CD4-positive, CD25-positive, alpha-beta regulatory T cell (primary cell): ENCODE results near the gene ATP2B2. TPM values are rescaled to one million over a fixed set of nuclear protein-coding genes. Genes with fewer than 3 reads are reported as not detected.

Experiments
- ATAC-seq, 2 donors: fragments of 150-1000 bp; cut with Tn5 transposase; one replicate each; pipeline ENCODE4 v1.10.0; 2021; ENCODE audit warnings: low read depth in 2 of 2, moderate number of reproducible peaks in 2 of 2, moderate library complexity in 1 of 2
- DNase-seq, 3 donors: peaks; one replicate each; pipeline versions ENCODE4 v3.0.0 to v3.0.0-alpha.2; 2012 to 2022; ENCODE audit warnings: mixed read lengths in 1 of 3
- H3K27ac ChIP-seq: one replicate; pipeline ENCODE4 v1.7.0; 2013; ENCODE audit warnings: mild to moderate bottlenecking, low read length; ENCODE audit not compliant: insufficient read depth, poor library complexity, severe bottlenecking
- H3K27me3 ChIP-seq: one replicate; pipeline ENCODE4 v1.7.0; 2013; ENCODE audit warnings: low read length; ENCODE audit not compliant: control insufficient read depth, insufficient read depth
- H3K36me3 ChIP-seq: one replicate; pipeline ENCODE4 v1.7.0; 2013; ENCODE audit warnings: mild to moderate bottlenecking, low read length, moderate library complexity; ENCODE audit not compliant: control insufficient read depth, insufficient read depth
- H3K4me1 ChIP-seq: 2 replicates; pipeline ENCODE4 v1.7.0; 2013; ENCODE audit warnings: mild to moderate bottlenecking, low read length; ENCODE audit not compliant: insufficient read depth, control insufficient read depth, poor library complexity, severe bottlenecking
- H3K4me3 ChIP-seq: one replicate; pipeline ENCODE4 v1.7.0; 2013; ENCODE audit warnings: low read depth, mild to moderate bottlenecking, low read length, moderate library complexity
- H3K9me3 ChIP-seq, 2 experiments: 1 replicate in 1 of 2; 2 replicates in 1 of 2; pipeline ENCODE4 v1.7.0; 2013; ENCODE audit warnings: low read length in 2 of 2, mild to moderate bottlenecking in 1 of 2, moderate library complexity in 1 of 2; ENCODE audit not compliant: control insufficient read depth in 2 of 2
- H3K27ac Mint-ChIP-seq, 3 donors: one replicate each; pipeline ENCODE4 v1.8.0; 2020 to 2022; ENCODE audit warnings: mild to moderate bottlenecking in 3 of 3, mixed read lengths in 3 of 3, moderate library complexity in 2 of 3
- H3K27me3 Mint-ChIP-seq: one replicate; pipeline ENCODE4 v1.8.0; 2022; ENCODE audit warnings: mild to moderate bottlenecking, mixed read lengths
- H3K36me3 Mint-ChIP-seq: one replicate; pipeline ENCODE4 v1.8.0; 2020; ENCODE audit warnings: mixed read lengths
- H3K4me1 Mint-ChIP-seq, 4 donors: one replicate each; pipeline ENCODE4 v1.8.0; 2020 to 2022; ENCODE audit warnings: mixed read lengths in 4 of 4, mild to moderate bottlenecking in 1 of 4
- H3K4me3 Mint-ChIP-seq, 4 donors: one replicate each; pipeline ENCODE4 v1.8.0; 2020 to 2022; ENCODE audit warnings: mild to moderate bottlenecking in 4 of 4, mixed read lengths in 4 of 4, moderate library complexity in 3 of 4
- H3K9me3 Mint-ChIP-seq, 7 donors: one replicate each; pipeline ENCODE4 v1.8.0; 2020 to 2022; ENCODE audit warnings: mixed read lengths in 7 of 7, mild to moderate bottlenecking in 3 of 7, moderate library complexity in 2 of 7
- polyA plus RNA-seq, 4 donors: library from polyadenylated mRNA; unstranded; fragments of 300-500 nt; fragmentation: Illumina TruSeq; gene quantifications; one replicate each; pipeline ENCODE4 v1.2.3, GENCODE V29; 2021
- total RNA-seq: library from RNA; stranded (reverse); gene quantifications from one replicate; pipeline ENCODE4 v1.2.3, GENCODE V29; 2022

The ATP2B2 gene
- total and polyA plus RNA-seq, 5 donors from 2014 or later = 0.13 TPM; not detected in 4

- DNase-seq (no peak), ATAC-seq (no peak)
- Histone ChIP-seq H3K27ac (no peak overlapping the region), H3K27me3 (no peaks in the 10 kb centered on the region), H3K4me1 (no peaks in the 10 kb centered on the region), H3K4me3 (no peak overlapping the region), H3K9me3 (no peaks in the 10 kb centered on the region), H3K36me3 (no peaks in the 10 kb centered on the region)
- peaks cover 9% of the 10 kb centered on the region for H3K27me3 Mint-ChIP-seq
- H3K36me3 Mint-ChIP-seq = no peaks in the 10 kb centered on the region
- H3K4me1 Mint-ChIP-seq = no peaks in the 10 kb centered on the region
- no peaks in the 10 kb centered on the region for H3K9me3 Mint-ChIP-seq
- no peak overlapping the region for H3K27ac Mint-ChIP-seq
- no peak overlapping the region for H3K4me3 Mint-ChIP-seq
Measured at GRCh38 chr3:10453431-10454163, 51.8 kb downstream of the ATP2B2 start.

- peaks cover 2% of the 10 kb centered on the region for H3K27me3 Mint-ChIP-seq
Measured at GRCh38 chr3:10450494-10451440, 54.6 kb downstream of the ATP2B2 start.

GRCh38 chr3:10449436-10449835 lies 56.0 kb downstream of the ATP2B2 start:
- H3K4me1 Mint-ChIP-seq = peaks cover 0 to 1% (median 0%) of the 10 kb centered on the region in 4 donors
- ATAC-seq = no peak

More at GRCh38 chr3:10450494-10451440, 54.6 kb downstream of the ATP2B2 start:
- DNase-seq (no peak), ATAC-seq (no peak)
- no peaks in the 10 kb centered on the region for H3K9me3 ChIP-seq
- no peaks in the 10 kb centered on the region for H3K36me3 Mint-ChIP-seq
- no peak overlapping the region for H3K27ac Mint-ChIP-seq
- no peaks in the 10 kb centered on the region for H3K4me1 Mint-ChIP-seq
- no peaks in the 10 kb centered on the region for H3K9me3 Mint-ChIP-seq
- no peak overlapping the region for H3K27ac ChIP-seq
- no peaks in the 10 kb centered on the region for H3K27me3 ChIP-seq
- no peaks in the 10 kb centered on the region for H3K4me1 ChIP-seq
- H3K36me3 ChIP-seq = no peaks in the 10 kb centered on the region
- no peak overlapping the region for H3K4me3 Mint-ChIP-seq
- no peak overlapping the region for H3K4me3 ChIP-seq

GRCh38 chr3:10448544-10448943 lies 56.8 kb downstream of the ATP2B2 start:
- Mint-ChIP-seq H3K27ac (no peak overlapping the region), H3K9me3 (no peaks in the 10 kb centered on the region), H3K36me3 (no peaks in the 10 kb centered on the region), H3K4me3 (no peak overlapping the region), H3K4me1 (peaks cover 0 to 3% (median 0%) of the 10 kb centered on the region in 4 donors), H3K27me3 (no peaks in the 10 kb centered on the region)
- DNase-seq (no peak), ATAC-seq (no peak)
- Histone ChIP-seq H3K4me1 (no peaks in the 10 kb centered on the region), H3K36me3 (no peaks in the 10 kb centered on the region), H3K27me3 (no peaks in the 10 kb centered on the region), H3K4me3 (no peak overlapping the region), H3K9me3 (no peaks in the 10 kb centered on the region), H3K27ac (no peak overlapping the region)

More at GRCh38 chr3:10449436-10449835, 56.0 kb downstream of the ATP2B2 start:
- H3K27ac Mint-ChIP-seq = no peak overlapping the region
- Histone ChIP-seq H3K4me3 (no peak overlapping the region), H3K27ac (no peak overlapping the region), H3K9me3 (no peaks in the 10 kb centered on the region), H3K4me1 (no peaks in the 10 kb centered on the region), H3K27me3 (no peaks in the 10 kb centered on the region), H3K36me3 (no peaks in the 10 kb centered on the region)
- H3K27me3 Mint-ChIP-seq = no peaks in the 10 kb centered on the region
- H3K4me3 Mint-ChIP-seq = no peak overlapping the region
- no peak for DNase-seq
- no peaks in the 10 kb centered on the region for H3K36me3 Mint-ChIP-seq
- no peaks in the 10 kb centered on the region for H3K9me3 Mint-ChIP-seq

GRCh38 chr3:10447527-10448260 lies 57.7 kb downstream of the ATP2B2 start:
- no peaks in the 10 kb centered on the region for H3K27me3 Mint-ChIP-seq
- peaks cover 0 to 4% (median 1%) of the 10 kb centered on the region in 4 donors for H3K4me1 Mint-ChIP-seq
- Histone ChIP-seq H3K36me3 (no peaks in the 10 kb centered on the region), H3K4me3 (no peak overlapping the region), H3K9me3 (no peaks in the 10 kb centered on the region), H3K27ac (no peak overlapping the region), H3K27me3 (no peaks in the 10 kb centered on the region), H3K4me1 (no peaks in the 10 kb centered on the region)
- no peak overlapping the region for H3K4me3 Mint-ChIP-seq
- no peak for ATAC-seq
- no peak for DNase-seq
- H3K27ac Mint-ChIP-seq = no peak overlapping the region
- H3K36me3 Mint-ChIP-seq = no peaks in the 10 kb centered on the region
- H3K9me3 Mint-ChIP-seq = no peaks in the 10 kb centered on the region

GRCh38 chr3:10447110-10447509 lies 58.3 kb downstream of the ATP2B2 start:
- H3K9me3 Mint-ChIP-seq = no peaks in the 10 kb centered on the region
- ATAC-seq = no peak

GRCh38 chr3:10445561-10446175 lies 59.7 kb downstream of the ATP2B2 start:
- Mint-ChIP-seq H3K4me3 (no peak overlapping the region), H3K27ac (peak overlapping the region in 1 of 3 donors; percentile 55), H3K9me3 (no peaks in the 10 kb centered on the region), H3K36me3 (no peaks in the 10 kb centered on the region), H3K27me3 (no peaks in the 10 kb centered on the region), H3K4me1 (peaks cover 0 to 8% (median 3%) of the 10 kb centered on the region in 4 donors)
- ATAC-seq = no peak
- no peaks in the 10 kb centered on the region for H3K36me3 ChIP-seq
- H3K9me3 ChIP-seq = no peaks in the 10 kb centered on the region
- DNase-seq = no peak
- no peak overlapping the region for H3K27ac ChIP-seq
- no peak overlapping the region for H3K4me3 ChIP-seq
- no peaks in the 10 kb centered on the region for H3K27me3 ChIP-seq
- no peaks in the 10 kb centered on the region for H3K4me1 ChIP-seq

More at GRCh38 chr3:10447110-10447509, 58.3 kb downstream of the ATP2B2 start:
- Mint-ChIP-seq H3K4me1 (peaks cover 0 to 6% (median 1%) of the 10 kb centered on the region in 4 donors), H3K27ac (no peak overlapping the region), H3K27me3 (no peaks in the 10 kb centered on the region), H3K4me3 (no peak overlapping the region), H3K36me3 (no peaks in the 10 kb centered on the region)
- Histone ChIP-seq H3K27me3 (no peaks in the 10 kb centered on the region), H3K36me3 (no peaks in the 10 kb centered on the region), H3K4me3 (no peak overlapping the region), H3K4me1 (no peaks in the 10 kb centered on the region), H3K9me3 (no peaks in the 10 kb centered on the region), H3K27ac (no peak overlapping the region)
- DNase-seq = no peak
